Tibial nerve (tissue), 3 donors: ENCODE measurements around the gene GCK.

ENCODE experiments used
- POLR2A ChIP-seq, 2 donors: fragments of 450-650 bp; IDR thresholded peaks; one replicate each; pipeline ENCODE4 v1.6.1; 2017; ENCODE audit warnings: antibody characterized with exemption in 2 of 2, mild to moderate bottlenecking in 2 of 2, moderate library complexity in 2 of 2
- TF ChIP-seq, protein P1 (sequence below), 5 experiments: fragments of 200-600 bp in 3 of 5; fragments of 450-650 bp in 2 of 5; sonication (generic) in 3 of 5; IDR thresholded peaks; one replicate each; pipeline ENCODE4 v1.5.1; 2016 to 2019; ENCODE audit warnings: antibody characterized with exemption in 5 of 5, mild to moderate bottlenecking in 3 of 5, moderate library complexity in 2 of 5

GRCh38 chr7:44218418-44219201 lies 29.4 kb upstream of the GCK start:
- TF ChIP-seq, protein P1, sequence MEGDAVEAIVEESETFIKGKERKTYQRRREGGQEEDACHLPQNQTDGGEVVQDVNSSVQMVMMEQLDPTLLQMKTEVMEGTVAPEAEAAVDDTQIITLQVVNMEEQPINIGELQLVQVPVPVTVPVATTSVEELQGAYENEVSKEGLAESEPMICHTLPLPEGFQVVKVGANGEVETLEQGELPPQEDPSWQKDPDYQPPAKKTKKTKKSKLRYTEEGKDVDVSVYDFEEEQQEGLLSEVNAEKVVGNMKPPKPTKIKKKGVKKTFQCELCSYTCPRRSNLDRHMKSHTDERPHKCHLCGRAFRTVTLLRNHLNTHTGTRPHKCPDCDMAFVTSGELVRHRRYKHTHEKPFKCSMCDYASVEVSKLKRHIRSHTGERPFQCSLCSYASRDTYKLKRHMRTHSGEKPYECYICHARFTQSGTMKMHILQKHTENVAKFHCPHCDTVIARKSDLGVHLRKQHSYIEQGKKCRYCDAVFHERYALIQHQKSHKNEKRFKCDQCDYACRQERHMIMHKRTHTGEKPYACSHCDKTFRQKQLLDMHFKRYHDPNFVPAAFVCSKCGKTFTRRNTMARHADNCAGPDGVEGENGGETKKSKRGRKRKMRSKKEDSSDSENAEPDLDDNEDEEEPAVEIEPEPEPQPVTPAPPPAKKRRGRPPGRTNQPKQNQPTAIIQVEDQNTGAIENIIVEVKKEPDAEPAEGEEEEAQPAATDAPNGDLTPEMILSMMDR (IDR thresholded peaks at IDR 0.05), result no peak
- no peak for TF ChIP-seq POLR2A (IDR thresholded peaks at IDR 0.05)
